ENCODE data around the gene DPH2. TPM values are rescaled to one million over a fixed set of nuclear protein-coding genes. Genes with fewer than 3 reads are reported as not detected.

The DPH2 gene
- total RNA-seq, 4 donors from 2014 or later: 23.5 to 41.9 (median 32.5) TPM

DNA sequence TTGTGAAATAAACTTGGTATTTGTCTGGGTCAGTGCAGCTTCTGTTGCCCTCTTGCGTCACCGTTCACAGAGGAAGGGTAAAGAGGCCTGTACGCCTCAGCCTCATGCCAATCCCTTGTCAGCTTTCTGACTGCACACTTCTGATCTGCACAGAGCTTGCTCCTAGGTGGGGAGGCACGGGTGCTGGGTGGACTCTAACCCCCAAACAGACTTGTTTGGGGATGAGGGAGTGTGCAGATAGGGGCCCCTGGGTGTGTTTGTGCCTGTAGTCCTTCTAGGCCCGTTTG, 8.4 kb downstream of the DPH2 start:
- Histone ChIP-seq H3K4me3 (no peak overlapping the region), H3K27me3 (no peaks in the 10 kb centered on the region), H3K9me3 (no peaks in the 10 kb centered on the region), H3K27ac (peak overlapping the region in 1 of 4 donors; percentile 33), H3K4me1 (peaks cover 4 to 64% (median 37%) of the 10 kb centered on the region in 3 donors), H3K36me3 (peaks cover 0 to 37% of the 10 kb centered on the region in 2 donors)
- ATAC-seq: no peak
- TF ChIP-seq POLR2A (IDR thresholded peaks at IDR 0.05) (no peak), EP300 (IDR thresholded peaks at IDR 0.05) (no peak), POLR2AphosphoS5 (IDR thresholded peaks at IDR 0.05) (no peak)
- TF ChIP-seq, protein P1, sequence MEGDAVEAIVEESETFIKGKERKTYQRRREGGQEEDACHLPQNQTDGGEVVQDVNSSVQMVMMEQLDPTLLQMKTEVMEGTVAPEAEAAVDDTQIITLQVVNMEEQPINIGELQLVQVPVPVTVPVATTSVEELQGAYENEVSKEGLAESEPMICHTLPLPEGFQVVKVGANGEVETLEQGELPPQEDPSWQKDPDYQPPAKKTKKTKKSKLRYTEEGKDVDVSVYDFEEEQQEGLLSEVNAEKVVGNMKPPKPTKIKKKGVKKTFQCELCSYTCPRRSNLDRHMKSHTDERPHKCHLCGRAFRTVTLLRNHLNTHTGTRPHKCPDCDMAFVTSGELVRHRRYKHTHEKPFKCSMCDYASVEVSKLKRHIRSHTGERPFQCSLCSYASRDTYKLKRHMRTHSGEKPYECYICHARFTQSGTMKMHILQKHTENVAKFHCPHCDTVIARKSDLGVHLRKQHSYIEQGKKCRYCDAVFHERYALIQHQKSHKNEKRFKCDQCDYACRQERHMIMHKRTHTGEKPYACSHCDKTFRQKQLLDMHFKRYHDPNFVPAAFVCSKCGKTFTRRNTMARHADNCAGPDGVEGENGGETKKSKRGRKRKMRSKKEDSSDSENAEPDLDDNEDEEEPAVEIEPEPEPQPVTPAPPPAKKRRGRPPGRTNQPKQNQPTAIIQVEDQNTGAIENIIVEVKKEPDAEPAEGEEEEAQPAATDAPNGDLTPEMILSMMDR (IDR thresholded peaks at IDR 0.05): no peak
- WGBS, 2 donors (ENCODE audit: low coverage in 1 of 2): no CpG with 5 or more reads among the region's 5 CpGs

DNA sequence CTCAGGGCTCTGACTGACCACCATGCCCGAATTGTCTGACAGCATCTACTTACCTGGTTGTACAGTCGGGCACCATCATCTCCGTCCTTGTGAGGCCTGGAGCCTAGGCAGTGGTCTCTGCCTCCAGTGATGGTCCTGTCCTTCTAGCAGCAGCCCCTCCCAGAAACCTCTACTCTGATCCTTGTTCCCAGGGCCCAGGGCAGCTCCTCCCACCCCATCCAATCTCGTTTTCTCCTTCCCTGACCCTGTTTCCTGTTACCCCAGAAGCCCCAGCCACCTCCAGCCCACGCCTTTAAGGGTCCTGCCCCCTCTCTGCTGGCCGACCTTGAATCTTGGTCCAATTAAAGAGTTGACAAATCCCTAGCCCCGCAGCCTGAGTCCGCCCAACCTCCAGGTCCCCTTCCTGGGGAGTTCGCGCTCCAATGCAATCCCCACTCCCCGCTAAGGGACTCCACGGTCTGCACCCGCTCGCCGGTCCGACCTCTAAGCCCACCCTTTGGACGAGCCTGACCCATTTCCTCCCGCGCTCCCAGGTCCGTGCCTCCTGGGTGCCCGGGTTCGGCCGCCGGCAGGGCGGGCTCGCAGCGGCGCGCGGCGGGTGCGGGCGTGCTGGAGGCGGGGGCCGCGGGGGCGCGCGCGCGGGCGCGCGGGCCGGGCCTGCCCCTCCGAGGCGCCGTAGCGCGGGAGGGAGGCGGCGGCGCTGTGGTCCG, 8.9 kb downstream of the DPH2 start, which contains the start of gene B4GALT2:
B4GALT2 (plus strand) TSS at position 660 of the 710 bp plus-strand sequence. CDS start 1,951 bp downstream, outside the sequence.
- no peaks in the 10 kb centered on the region for H3K9me3 ChIP-seq
- peaks cover 4 to 63% (median 37%) of the 10 kb centered on the region in 3 donors for H3K4me1 ChIP-seq
- peak within 1 kb of the TSS in 3 of 4 donors; percentile 54 to 80 (median 67) for H3K27ac ChIP-seq
- TF ChIP-seq EP300 (IDR thresholded peaks at IDR 0.05) (no peak), POLR2A (IDR thresholded peaks at IDR 0.05) (no peak), POLR2AphosphoS5 (IDR thresholded peaks at IDR 0.05) (no peak)
- TF ChIP-seq, protein P1 (IDR thresholded peaks at IDR 0.05): no peak
- no peaks in the 10 kb centered on the region for H3K27me3 ChIP-seq
- H3K36me3 ChIP-seq: peaks cover 0 to 40% of the 10 kb centered on the region in 2 donors
- peak; percentile 35 for ATAC-seq
- WGBS, 2 donors (ENCODE audit: low coverage in 1 of 2): 3 to 10% methylated on average over 8 to 11 of the region's 54 CpGs
- H3K4me3 ChIP-seq: peak within 1 kb of the TSS; percentile 77 to 88

DNA sequence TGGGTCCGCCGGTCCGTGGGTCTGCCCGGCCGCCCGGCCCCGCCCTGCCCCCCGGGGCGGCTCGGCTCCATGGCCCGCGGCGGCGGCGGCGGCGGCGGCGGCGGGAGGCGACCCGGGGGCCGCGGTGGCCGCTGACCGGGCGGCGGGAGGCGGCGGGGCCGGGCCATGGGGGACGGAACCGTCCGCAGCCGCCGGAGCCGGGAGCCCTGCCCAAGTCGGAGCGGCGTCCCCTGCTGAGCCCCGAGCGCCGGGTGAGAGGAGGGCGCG, 9.4 kb downstream of the DPH2 start:
- Histone ChIP-seq H3K27me3 (no peaks in the 10 kb centered on the region), H3K36me3 (peaks cover 0 to 44% of the 10 kb centered on the region in 2 donors), H3K4me3 (peak overlapping the region; percentile 77 to 88), H3K27ac (peak overlapping the region in 3 of 4 donors; percentile 54 to 80 (median 67)), H3K4me1 (peaks cover 4 to 58% (median 37%) of the 10 kb centered on the region in 3 donors), H3K9me3 (no peaks in the 10 kb centered on the region)
- no CpG with 5 or more reads among the region's 45 CpGs for WGBS, 2 donors (ENCODE audit: low coverage in 1 of 2)
- TF ChIP-seq, protein P1 (IDR thresholded peaks at IDR 0.05): no peak
- peak; percentile 6 for ATAC-seq

DNA sequence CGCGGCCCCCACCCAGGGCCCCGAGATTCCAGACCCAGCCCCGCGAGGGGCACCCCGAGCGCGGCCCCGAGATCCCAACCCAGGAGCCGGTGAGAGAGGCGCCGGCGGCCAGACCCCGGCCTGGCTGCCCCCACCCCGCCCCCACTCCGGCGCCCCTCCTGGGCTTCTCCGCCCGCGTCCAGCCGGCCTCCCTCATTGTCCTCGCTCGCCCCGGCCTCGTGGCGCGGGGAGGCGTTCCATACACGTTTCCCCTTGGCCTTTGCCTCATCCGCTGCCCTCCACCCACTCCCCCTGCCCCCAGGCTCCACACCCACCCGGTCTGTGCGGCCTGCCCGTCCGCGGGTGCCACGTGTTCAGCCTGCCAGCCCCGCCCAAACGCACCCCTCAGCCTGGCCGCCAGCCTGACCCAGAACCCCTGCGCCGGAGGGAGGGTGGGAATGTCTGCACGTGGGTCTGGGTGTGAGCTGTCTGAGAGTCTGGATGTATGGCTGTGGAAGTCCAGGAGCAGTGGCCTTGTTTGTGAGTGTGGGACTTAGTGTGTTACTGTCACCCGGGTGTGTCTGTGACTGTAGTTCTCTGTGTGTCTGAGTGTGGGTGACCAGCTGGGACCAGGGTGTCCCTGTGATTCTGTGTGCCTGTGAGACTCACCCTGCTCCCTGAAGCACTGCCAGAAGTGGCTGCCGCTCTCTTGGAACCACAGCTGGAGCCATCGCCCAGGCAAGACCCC, 9.9 kb downstream of the DPH2 start:
- peaks cover 4 to 56% (median 37%) of the 10 kb centered on the region in 3 donors for H3K4me1 ChIP-seq
- peak overlapping the region; percentile 77 to 88 for H3K4me3 ChIP-seq
- peak overlapping the region in 3 of 4 donors; percentile 54 to 80 (median 67) for H3K27ac ChIP-seq
- peak; percentile 11 for ATAC-seq
- peaks cover 0 to 49% of the 10 kb centered on the region in 2 donors for H3K36me3 ChIP-seq
- H3K9me3 ChIP-seq: no peaks in the 10 kb centered on the region
- WGBS, 2 donors (ENCODE audit: low coverage in 1 of 2): 0% methylated on average over 2 of the region's 45 CpGs; no CpG with 5 or more reads in 1 of the 2 donors
- no peaks in the 10 kb centered on the region for H3K27me3 ChIP-seq
- TF ChIP-seq POLR2AphosphoS5 (IDR thresholded peaks at IDR 0.05) (no peak), EP300 (IDR thresholded peaks at IDR 0.05) (no peak), POLR2A (IDR thresholded peaks at IDR 0.05) (no peak)
- TF ChIP-seq, protein P1 (IDR thresholded peaks at IDR 0.05): no peak

Measured in gastroesophageal sphincter (tissue), 4 donors.